Measurements from ENCODE around the gene NRIP3.
"Not testable (repeated sequence)": the region's sequence is repeated elsewhere in the genome, so short reads cannot be mapped to it uniquely, and the experiment has no call there.

NRIP3 gene

GRCh38 chr11:8964324-8965320, 39.2 kb downstream of the NRIP3 start, which contains the start of gene TMEM9B:
TSS of gene TMEM9B (minus strand) at chr11:8964442. CDS start at chr11:8964313, 129 bp downstream.
- no peak for FAIRE-seq

DNA sequence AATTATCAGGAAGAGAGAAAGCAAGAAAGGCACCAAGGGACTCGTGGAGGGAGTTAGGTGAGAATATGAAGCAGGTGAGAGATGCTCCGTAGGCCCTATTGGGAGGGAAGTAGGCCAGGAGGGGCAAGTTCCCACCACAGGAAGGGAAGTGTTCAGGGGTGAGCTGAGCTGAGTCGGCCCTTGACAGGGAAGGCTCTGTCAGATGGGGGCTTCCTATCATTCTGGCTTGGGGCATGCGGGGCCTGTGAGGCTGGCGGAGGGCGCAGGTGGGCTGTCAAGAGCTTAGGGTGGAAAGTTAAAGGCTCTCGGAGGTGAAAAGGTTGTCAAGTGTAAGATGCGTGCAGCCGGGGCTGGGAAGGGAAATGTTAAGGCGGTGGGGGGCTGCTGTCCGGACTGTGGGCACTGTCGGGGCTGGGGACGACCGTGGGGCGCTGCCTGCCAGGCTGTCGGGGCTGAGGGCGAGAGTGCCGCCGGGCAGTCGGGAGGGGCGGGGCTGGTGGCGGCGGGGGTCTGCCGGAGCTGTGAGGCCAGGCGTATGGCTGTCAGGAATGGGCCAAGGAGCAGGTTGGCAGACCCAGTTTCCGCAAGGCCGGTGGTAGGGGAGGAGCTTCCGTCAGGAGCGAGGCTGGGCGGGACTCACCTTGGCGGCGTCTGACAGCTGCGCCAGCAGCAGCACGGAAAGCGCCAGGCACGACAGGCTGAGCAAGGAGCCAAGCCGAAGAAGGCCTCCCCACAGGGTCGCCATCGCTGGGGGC, 40.1 kb downstream of the NRIP3 start:
- FAIRE-seq: no peak

- no peak for FAIRE-seq
Observed at GRCh38 chr11:8962841-8963240, 41.0 kb downstream of the NRIP3 start.

- no peak for FAIRE-seq
Observed at GRCh38 chr11:8961401-8961800, 42.4 kb downstream of the NRIP3 start.

- FAIRE-seq: peak; percentile 53
Observed at GRCh38 chr11:8959546-8960166, 44.1 kb downstream of the NRIP3 start.

DNA sequence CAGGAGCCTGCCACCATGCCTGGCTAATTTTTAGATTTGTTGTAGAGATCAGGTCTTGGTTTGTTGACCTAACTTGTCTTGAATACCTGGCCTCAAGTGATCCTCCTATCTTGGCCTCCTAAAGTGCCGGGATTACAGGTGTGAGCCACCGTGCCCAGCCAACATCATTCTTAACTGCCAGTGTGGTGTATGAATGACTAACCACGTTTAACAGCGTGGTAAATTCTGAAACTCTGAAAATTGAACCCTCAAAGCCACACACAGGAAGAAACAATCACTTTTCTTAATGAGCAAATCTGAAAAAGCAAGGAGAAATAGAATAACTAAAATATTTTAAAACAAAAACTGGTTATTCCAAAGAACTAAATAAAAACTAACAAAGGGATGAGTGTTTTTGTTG, 46.9 kb downstream of the NRIP3 start:
- no peak for FAIRE-seq

- FAIRE-seq: no peak
Observed at GRCh38 chr11:8948886-8949285, 54.9 kb downstream of the NRIP3 start.

- no peak for FAIRE-seq
Observed at GRCh38 chr11:8947230-8947943, 56.4 kb downstream of the NRIP3 start.

GRCh38 chr11:8942518-8943066, 61.2 kb downstream of the NRIP3 start, which contains the start of gene ASCL3:
TSS of gene ASCL3 (minus strand) at chr11:8943016. CDS start at chr11:8938161, 4,855 bp downstream.
- FAIRE-seq: no peak

- FAIRE-seq: no peak
Observed at GRCh38 chr11:8941341-8942103, 62.3 kb downstream of the NRIP3 start.

DNA sequence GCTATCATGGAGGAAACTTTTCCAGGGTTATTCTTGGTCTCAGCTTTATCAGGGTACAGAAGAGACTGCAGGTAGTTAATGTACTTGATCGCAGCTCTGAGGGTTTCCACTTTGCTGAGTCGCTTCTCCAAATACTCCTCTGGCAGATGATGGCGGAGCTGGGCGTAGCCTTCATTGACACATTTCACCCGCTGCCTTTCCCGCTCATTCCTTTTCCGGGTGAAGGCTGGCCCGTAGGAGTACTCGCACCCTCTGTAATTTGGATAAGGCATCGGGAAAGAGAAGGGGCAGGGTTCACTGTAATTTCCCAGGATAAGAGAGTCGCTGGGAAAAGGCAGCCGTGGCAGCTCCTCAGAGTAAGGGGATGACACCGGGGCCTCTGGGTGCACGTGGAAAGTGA, 66.1 kb downstream of the NRIP3 start:
- FAIRE-seq: no peak

DNA sequence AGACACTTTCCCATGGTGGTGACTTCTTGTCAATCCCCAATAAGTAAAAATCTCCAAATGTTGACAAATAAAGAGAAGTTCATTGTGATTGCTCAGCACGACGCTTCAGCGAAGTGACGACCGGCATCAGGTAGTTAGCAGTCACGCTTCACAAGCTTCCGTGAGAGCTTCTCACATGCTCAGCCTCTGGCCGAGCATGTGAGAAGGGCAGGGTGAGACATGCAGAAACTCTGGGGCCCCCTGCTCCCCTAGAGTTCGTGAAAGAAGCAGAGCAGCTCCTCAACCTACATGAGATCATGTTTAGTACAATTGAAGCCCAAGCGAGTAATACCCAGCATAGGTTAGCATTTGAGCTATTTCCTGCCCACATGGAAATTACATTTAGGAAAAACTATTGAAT, 66.6 kb downstream of the NRIP3 start:
- FAIRE-seq: no peak

- not testable (repeated sequence) for FAIRE-seq
Observed at GRCh38 chr11:8935789-8936188, 68.0 kb downstream of the NRIP3 start.

DNA sequence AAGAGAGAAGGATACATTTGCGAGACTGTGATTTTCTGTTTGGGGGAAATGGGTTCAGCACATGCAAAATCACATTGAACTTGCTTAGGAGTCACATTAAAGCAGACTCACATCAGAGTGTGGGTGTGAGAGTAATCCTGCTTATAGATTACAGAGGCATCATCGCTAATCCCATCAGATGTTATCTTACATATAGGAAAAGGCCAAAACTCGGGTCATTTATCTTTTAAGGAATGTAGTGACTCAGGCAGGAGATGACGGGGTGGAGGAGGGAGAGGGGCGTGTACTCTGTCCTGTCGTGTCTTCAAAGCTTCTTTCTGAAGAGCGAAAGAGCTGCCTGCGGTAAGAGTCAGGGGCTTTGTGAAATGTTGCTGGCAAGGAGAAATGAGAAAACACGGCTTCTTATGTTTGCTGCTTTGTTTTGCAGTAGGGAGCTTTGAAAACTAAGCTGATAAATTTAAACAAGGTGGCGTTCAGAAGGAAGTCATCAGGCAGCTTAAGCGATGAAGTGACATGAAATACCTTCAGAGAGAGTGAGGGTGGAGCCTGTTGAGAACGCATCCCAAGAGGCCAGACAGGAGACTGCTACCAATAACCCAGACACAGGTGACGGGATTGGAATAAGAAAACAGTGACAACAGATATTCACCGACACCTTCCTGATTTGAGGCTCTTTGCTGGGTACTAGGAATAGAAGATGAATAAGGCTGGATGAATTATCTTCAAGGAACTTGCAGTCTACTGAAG, 68.9 kb downstream of the NRIP3 start:
- FAIRE-seq: no peak

GRCh38 chr11:8933931-8934330, 69.9 kb downstream of the NRIP3 start:
- FAIRE-seq: no peak

DNA sequence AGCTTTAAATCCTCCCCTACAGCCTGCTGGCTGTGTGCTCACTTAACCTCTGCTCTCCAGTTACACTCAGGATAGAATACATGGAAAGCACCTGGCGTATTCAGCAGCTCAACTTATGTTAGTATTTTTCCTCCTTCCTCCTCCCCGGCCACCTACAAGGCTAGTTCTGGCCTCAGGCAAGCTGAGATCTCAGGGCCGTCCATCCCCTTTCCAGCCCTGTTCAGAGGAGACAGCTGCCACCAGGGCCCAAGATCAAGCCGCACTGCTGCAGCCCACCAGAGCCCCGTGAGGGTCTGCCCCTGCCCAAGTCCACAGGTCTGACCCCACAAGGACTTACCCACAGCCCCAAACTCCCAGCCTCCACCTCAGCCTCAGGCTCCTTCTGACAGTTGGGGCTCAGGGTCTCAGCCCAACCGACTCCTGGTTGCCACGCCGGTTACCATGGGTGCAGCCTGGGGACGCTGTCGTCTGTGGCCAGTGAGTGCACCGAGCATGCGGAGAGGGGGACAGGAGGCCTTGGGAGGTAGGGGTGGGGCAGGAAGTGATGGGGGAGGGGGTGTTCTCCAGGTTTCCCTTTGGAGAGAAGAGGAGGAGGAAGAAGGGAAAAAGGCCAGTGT, 71.1 kb downstream of the NRIP3 start, which contains the start of gene C11orf16:
Gene C11orf16, minus strand, starts transcription at position 384 of the 617 bp plus-strand sequence. CDS start 639 bp downstream, outside the sequence.
- no peak for FAIRE-seq
